H1 (cell line): Measurements from ENCODE around the gene TRIM41.

ENCODE experiments used
- POLR2AphosphoS5 ChIP-seq: IDR thresholded peaks from 2 replicates; pipeline ENCODE4 v1.6.1; 2011; ENCODE audit warnings: low read depth, low read length
- TF ChIP-seq, protein P1 (sequence below), 3 experiments: IDR thresholded peaks; 1 replicate in 2 of 3; 2 replicates in 1 of 3; pipeline versions ENCODE4 v1.5.1 to v1.6.1; 2011; ENCODE audit warnings: low read length in 3 of 3, mild to moderate bottlenecking in 3 of 3, inconsistent platforms in 2 of 3, low read depth in 1 of 3, moderate library complexity in 1 of 3; ENCODE audit not compliant: insufficient read depth in 1 of 3; ENCODE audit errors: control extremely low read depth in 1 of 3

DNA sequence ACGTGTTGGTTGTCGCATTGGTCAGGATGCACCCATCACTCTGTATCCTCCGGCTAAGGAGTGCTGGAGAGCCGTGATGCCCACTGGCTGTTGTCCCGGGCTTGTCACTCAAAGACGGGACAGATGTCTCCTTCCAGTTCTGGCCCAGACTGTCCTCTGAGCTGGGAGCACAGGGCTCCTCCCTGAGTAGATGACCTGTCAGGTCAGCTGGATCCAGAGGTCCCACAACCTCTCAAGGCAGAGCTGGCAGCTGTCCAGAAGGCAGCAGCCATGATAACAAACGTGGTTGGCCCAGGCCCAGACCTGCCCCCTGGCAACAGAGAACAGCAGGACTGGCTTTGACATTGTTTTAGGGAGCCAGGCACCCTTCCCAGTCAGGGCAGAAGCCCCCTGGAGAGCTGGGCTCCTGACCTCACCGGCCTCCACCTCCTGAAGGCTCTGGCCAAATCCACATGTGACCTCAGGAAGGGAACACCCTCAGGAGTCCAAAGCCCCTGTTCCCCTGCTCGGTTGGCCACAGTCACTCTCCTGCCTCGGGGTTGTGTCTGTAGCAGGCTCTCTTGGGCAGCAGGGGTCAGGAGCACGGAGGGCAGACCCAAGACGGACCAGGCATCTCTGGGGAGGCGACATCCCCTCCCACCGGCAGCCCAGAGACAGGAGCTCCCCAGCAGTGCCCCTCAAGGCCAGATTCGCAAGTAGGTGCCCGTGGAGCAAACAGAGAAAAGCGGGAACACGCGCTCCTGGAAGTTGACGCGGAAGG, 28.4 kb upstream of the TRIM41 start:
- TF ChIP-seq, protein P1, sequence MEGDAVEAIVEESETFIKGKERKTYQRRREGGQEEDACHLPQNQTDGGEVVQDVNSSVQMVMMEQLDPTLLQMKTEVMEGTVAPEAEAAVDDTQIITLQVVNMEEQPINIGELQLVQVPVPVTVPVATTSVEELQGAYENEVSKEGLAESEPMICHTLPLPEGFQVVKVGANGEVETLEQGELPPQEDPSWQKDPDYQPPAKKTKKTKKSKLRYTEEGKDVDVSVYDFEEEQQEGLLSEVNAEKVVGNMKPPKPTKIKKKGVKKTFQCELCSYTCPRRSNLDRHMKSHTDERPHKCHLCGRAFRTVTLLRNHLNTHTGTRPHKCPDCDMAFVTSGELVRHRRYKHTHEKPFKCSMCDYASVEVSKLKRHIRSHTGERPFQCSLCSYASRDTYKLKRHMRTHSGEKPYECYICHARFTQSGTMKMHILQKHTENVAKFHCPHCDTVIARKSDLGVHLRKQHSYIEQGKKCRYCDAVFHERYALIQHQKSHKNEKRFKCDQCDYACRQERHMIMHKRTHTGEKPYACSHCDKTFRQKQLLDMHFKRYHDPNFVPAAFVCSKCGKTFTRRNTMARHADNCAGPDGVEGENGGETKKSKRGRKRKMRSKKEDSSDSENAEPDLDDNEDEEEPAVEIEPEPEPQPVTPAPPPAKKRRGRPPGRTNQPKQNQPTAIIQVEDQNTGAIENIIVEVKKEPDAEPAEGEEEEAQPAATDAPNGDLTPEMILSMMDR (IDR thresholded peaks at IDR 0.05; ENCODE audit: control extremely low read depth in 1 of 3, insufficient read depth in 1 of 3, low read depth in 1 of 3, low read length in 3 of 3) = peak in 2 of 3 experiments; percentile 30 to 31; a peak in 3 of 4 replicates
- TF ChIP-seq POLR2AphosphoS5 = no peak
